Esophagus squamous epithelium (tissue), 5 donors: Measurements from ENCODE around the gene TCEAL8. TPM values are rescaled to one million over a fixed set of nuclear protein-coding genes. Genes with fewer than 3 reads are reported as not detected.

Source experiments
- DNase-seq: peaks from one replicate; lab custom pipeline; 2025; lab: John Stamatoyannopoulos, UW
- H3K27ac ChIP-seq, 4 donors: fragments of 200-600 bp; sonication (generic); one replicate each; pipeline ENCODE4 v1.5.1; 2016 to 2019; ENCODE audit warnings: mild to moderate bottlenecking in 1 of 4
- H3K27me3 ChIP-seq, 4 donors: fragments of 200-600 bp; sonication (generic); 1 replicate in 3 of 4; 2 replicates in 1 of 4; pipeline versions ENCODE4 v1.5.1 to v1.6.0; 2017 to 2021; ENCODE audit warnings: antibody characterized with exemption in 1 of 4
- H3K36me3 ChIP-seq, 3 donors: fragments of 200-600 bp; sonication (generic); one replicate each; pipeline ENCODE4 v1.5.1; 2016 to 2019
- H3K4me1 ChIP-seq, 3 donors: fragments of 200-600 bp; sonication (generic); one replicate each; pipeline ENCODE4 v1.5.1; 2017 to 2019
- H3K4me3 ChIP-seq, 4 donors: fragments of 200-600 bp; sonication (generic); 1 replicate in 3 of 4; 2 replicates in 1 of 4; pipeline ENCODE4 v1.5.1; 2016 to 2019; ENCODE audit warnings: mild to moderate bottlenecking in 2 of 4, moderate library complexity in 1 of 4
- H3K9me3 ChIP-seq, 3 donors: fragments of 200-600 bp; sonication (generic); one replicate each; pipeline ENCODE4 v1.5.1; 2016 to 2019
- POLR2A ChIP-seq, 4 donors: fragments of 450-650 bp; IDR thresholded peaks; one replicate each; pipeline ENCODE4 v1.6.1; 2017; ENCODE audit warnings: antibody characterized with exemption in 4 of 4, mild to moderate bottlenecking in 4 of 4, moderate library complexity in 3 of 4
- WGBS, 2 donors: methylation state at CpG; one replicate each; pipeline ENCODE4 v1.1.5; 2018; 5-methylcytosine and 5-hydroxymethylcytosine counted together
- intact Hi-C: fragments of 100-400 bp; cut with DNase I; formaldehyde crosslinking; loops from one replicate; pipeline ENCODE4 v1.15.0; 2022
- total RNA-seq, 4 donors: library from RNA; depleted of rRNA; stranded (reverse); fragments of >200 nt; gene quantifications; one replicate each; pipeline ENCODE4 v1.1.0, GENCODE V29; 2016
- TF ChIP-seq, protein P1 (sequence below), 6 experiments: fragments of 450-650 bp in 4 of 6; fragments of 200-600 bp in 2 of 6; sonication (generic) in 2 of 6; IDR thresholded peaks; one replicate each; pipeline ENCODE4 v1.5.1; 2016 to 2019; ENCODE audit warnings: antibody characterized with exemption in 6 of 6, mild to moderate bottlenecking in 4 of 6, moderate library complexity in 4 of 6
- donor health status: DM: yes; HTN: yes; CAD: no.

Gene TCEAL8
- total RNA-seq, 4 donors from 2014 or later, result 18.7 to 58.4 (median 27.2) TPM

DNA sequence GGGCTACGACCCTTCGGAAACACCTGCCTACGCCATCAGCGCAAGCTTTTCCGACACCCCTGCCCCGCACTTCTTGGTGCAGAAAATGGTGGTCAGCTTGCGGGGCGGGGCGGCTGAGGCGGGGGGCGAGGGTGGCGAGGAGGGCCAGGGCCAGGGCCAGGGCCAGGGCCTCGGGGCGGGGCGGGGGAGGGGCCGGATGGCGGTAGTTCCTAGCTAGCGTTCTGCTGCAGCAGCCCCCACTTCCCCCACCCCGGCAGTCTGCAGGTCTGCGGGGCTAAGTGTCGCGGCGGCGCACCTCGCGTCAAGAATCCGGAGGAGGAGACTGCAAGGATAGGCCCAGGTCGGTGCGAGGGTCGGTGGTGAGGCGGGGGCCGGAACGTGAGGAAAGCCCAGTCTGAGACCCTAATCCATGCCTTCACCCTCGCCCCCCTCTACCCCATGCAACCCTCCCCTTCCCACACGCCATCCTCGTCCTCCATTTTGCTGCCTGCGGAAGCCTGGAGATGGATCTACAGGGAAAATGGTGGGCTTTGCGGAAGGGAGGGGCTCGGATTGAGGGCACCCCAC is 39.4 kb downstream of the TCEAL8 start:
- Histone ChIP-seq H3K36me3 (no peaks in the 10 kb centered on the region), H3K27ac (peak overlapping the region; percentile 84 to 90 (median 89)), H3K27me3 (no peaks in the 10 kb centered on the region), H3K4me1 (peaks cover 0 to 10% (median 0%) of the 10 kb centered on the region in 3 donors), H3K4me3 (peak overlapping the region; percentile 67 to 81 (median 75)), H3K9me3 (no peaks in the 10 kb centered on the region)
- TF ChIP-seq, protein P1, sequence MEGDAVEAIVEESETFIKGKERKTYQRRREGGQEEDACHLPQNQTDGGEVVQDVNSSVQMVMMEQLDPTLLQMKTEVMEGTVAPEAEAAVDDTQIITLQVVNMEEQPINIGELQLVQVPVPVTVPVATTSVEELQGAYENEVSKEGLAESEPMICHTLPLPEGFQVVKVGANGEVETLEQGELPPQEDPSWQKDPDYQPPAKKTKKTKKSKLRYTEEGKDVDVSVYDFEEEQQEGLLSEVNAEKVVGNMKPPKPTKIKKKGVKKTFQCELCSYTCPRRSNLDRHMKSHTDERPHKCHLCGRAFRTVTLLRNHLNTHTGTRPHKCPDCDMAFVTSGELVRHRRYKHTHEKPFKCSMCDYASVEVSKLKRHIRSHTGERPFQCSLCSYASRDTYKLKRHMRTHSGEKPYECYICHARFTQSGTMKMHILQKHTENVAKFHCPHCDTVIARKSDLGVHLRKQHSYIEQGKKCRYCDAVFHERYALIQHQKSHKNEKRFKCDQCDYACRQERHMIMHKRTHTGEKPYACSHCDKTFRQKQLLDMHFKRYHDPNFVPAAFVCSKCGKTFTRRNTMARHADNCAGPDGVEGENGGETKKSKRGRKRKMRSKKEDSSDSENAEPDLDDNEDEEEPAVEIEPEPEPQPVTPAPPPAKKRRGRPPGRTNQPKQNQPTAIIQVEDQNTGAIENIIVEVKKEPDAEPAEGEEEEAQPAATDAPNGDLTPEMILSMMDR (IDR thresholded peaks at IDR 0.05), result no peak
- TF ChIP-seq POLR2A (IDR thresholded peaks at IDR 0.05), result no peak
- no CpG with 5 or more reads among the region's 39 CpGs for WGBS, 2 donors
- no peak for DNase-seq
- intact Hi-C loops, result no loop called here

GRCh38 chrX:103214870-103215424 is 40.0 kb downstream of the TCEAL8 start, which contains the start of gene BEX4:
Gene BEX4, plus strand, starts transcription at chrX:103215108. Its CDS starts 1,046 bp downstream, at chrX:103216154.
- peak; percentile 30 for DNase-seq
- H3K27me3 ChIP-seq, result no peaks in the 10 kb centered on the region
- peak within 1 kb of the TSS; percentile 67 to 81 (median 75) for H3K4me3 ChIP-seq
- intact Hi-C loops, result no loop called here
- H3K36me3 ChIP-seq, result no peaks in the 10 kb centered on the region
- peak in 3 of 4 donors; percentile 77 to 87 (median 83) for TF ChIP-seq POLR2A (IDR thresholded peaks at IDR 0.05)
- TF ChIP-seq, protein P1 (IDR thresholded peaks at IDR 0.05), result no peak
- WGBS, 2 donors, result 26% methylated on average over 9 of the region's 45 CpGs; no CpG with 5 or more reads in 1 of the 2 donors
- no peaks in the 10 kb centered on the region for H3K9me3 ChIP-seq
- H3K27ac ChIP-seq, result peak within 1 kb of the TSS; percentile 84 to 90 (median 89)
- peaks cover 0 to 8% (median 0%) of the 10 kb centered on the region in 3 donors for H3K4me1 ChIP-seq

- no peak for TF ChIP-seq POLR2A (IDR thresholded peaks at IDR 0.05)
- TF ChIP-seq, protein P1 (IDR thresholded peaks at IDR 0.05), result no peak
- 85% methylated on average over 6 of the region's 8 CpGs; no CpG with 5 or more reads in 1 of the 2 donors for WGBS, 2 donors
- intact Hi-C loops, result no loop called here
- Histone ChIP-seq H3K4me3 (no peak overlapping the region), H3K36me3 (no peaks in the 10 kb centered on the region), H3K27ac (no peak overlapping the region), H3K27me3 (peaks cover 0 to 4% (median 0%) of the 10 kb centered on the region in 4 donors), H3K9me3 (no peaks in the 10 kb centered on the region), H3K4me1 (peaks cover 0 to 8% (median 0%) of the 10 kb centered on the region in 3 donors)
- DNase-seq, result no peak
Measured at GRCh38 chrX:103212749-103213457, 42.1 kb downstream of the TCEAL8 start.

- H3K9me3 ChIP-seq, result no peaks in the 10 kb centered on the region
- peaks cover 0 to 8% (median 0%) of the 10 kb centered on the region in 4 donors for H3K27me3 ChIP-seq
- no peak overlapping the region for H3K27ac ChIP-seq
- H3K36me3 ChIP-seq, result no peaks in the 10 kb centered on the region
- no peak for DNase-seq
- TF ChIP-seq POLR2A (IDR thresholded peaks at IDR 0.05), result no peak
- TF ChIP-seq, protein P1 (IDR thresholded peaks at IDR 0.05), result peak in 5 of 6 experiments; percentile 17 to 48 (median 30)
- peaks cover 0 to 7% (median 0%) of the 10 kb centered on the region in 3 donors for H3K4me1 ChIP-seq
- H3K4me3 ChIP-seq, result no peak overlapping the region
- 20 to 41% methylated on average over 5 to 6 of the region's 7 CpGs for WGBS, 2 donors
- intact Hi-C loops, result no loop called here
Measured at GRCh38 chrX:103211012-103211715, 43.8 kb downstream of the TCEAL8 start.
